Stimulated activated CD8-positive, alpha-beta memory T cell treated with anti-CD3 and anti-CD28 coated beads, Interleukin-15, amount 100 ng/mL, for 4 hours (primary cell): Measurements from ENCODE around the gene CUX1.
"Not testable (repeated sequence)": the region's sequence is repeated elsewhere in the genome, so short reads cannot be mapped to it uniquely, and the experiment has no call there.

Experiments
- DNase-seq, 2 donors: peaks; one replicate each; pipeline ENCODE4 v3.0.0-alpha.2; 2020; ENCODE audit warnings: low read depth in 2 of 2

The CUX1 gene

GRCh38 chr7:101984133-101984879, 166.9 kb downstream of the CUX1 start:
- DNase-seq, result no peak

- DNase-seq, result no peak
Measured at GRCh38 chr7:101985057-101985902, 167.9 kb downstream of the CUX1 start.

- DNase-seq, result no peak
Measured at GRCh38 chr7:101985903-101986734, 168.7 kb downstream of the CUX1 start.

- DNase-seq, result no peak
Measured at GRCh38 chr7:101987494-101987893, 170.1 kb downstream of the CUX1 start.

- DNase-seq, result not testable (repeated sequence)
Measured at GRCh38 chr7:101988060-101988459, 170.6 kb downstream of the CUX1 start.

GRCh38 chr7:101988513-101988912, 171.1 kb downstream of the CUX1 start:
- no peak for DNase-seq

- DNase-seq, result no peak
Measured at GRCh38 chr7:101989101-101989500, 171.7 kb downstream of the CUX1 start.

- no peak for DNase-seq
Measured at GRCh38 chr7:101990811-101991418, 173.5 kb downstream of the CUX1 start.

- DNase-seq, result no peak
Measured at GRCh38 chr7:101991860-101992259, 174.4 kb downstream of the CUX1 start.

GRCh38 chr7:101993311-101993710, 175.9 kb downstream of the CUX1 start:
- no peak for DNase-seq

- no peak for DNase-seq
Measured at GRCh38 chr7:101995121-101995520, 177.7 kb downstream of the CUX1 start.

- no peak for DNase-seq
Measured at GRCh38 chr7:101996131-101996691, 178.8 kb downstream of the CUX1 start.

GRCh38 chr7:101996876-101997275, 179.4 kb downstream of the CUX1 start:
- no peak for DNase-seq

- DNase-seq, result no peak
Measured at GRCh38 chr7:101998029-101998905, 180.8 kb downstream of the CUX1 start.

- no peak for DNase-seq
Measured at GRCh38 chr7:101998906-101999240, 181.4 kb downstream of the CUX1 start.

GRCh38 chr7:101999393-101999792, 182.0 kb downstream of the CUX1 start:
- no peak for DNase-seq

- DNase-seq, result no peak
Measured at GRCh38 chr7:102000123-102000522, 182.7 kb downstream of the CUX1 start.

GRCh38 chr7:102004229-102004628, 186.8 kb downstream of the CUX1 start:
- no peak for DNase-seq

GRCh38 chr7:102004848-102005247, 187.4 kb downstream of the CUX1 start:
- no peak for DNase-seq

GRCh38 chr7:102005933-102006480, 188.6 kb downstream of the CUX1 start:
- no peak for DNase-seq
